Endothelial cell of umbilical vein (primary cell): Measurements from ENCODE around the gene HDLBP. TPM values are rescaled to one million over a fixed set of nuclear protein-coding genes. Genes with fewer than 3 reads are reported as not detected.

Experiments
- BruUV-seq: library from RNA; stranded (reverse); fragments of 400-500 nt; replicated peaks from 2 replicates; lab custom pipeline; 2021; lab: Mats Ljungman, UMichigan
- CTCF ChIA-PET: fragments of 300-600, 350-600 bp; sonication (Branson Sonifier 250); formaldehyde crosslinking; loops from one replicate; lab custom pipeline; 2021; ENCODE audit warnings: antibody characterized with exemption, inconsistent platforms; lab: Charles Lee
- POLR2A ChIA-PET: fragments of 300-600, 350-600 bp; sonication (Branson Sonifier 250); formaldehyde crosslinking; loops from one replicate; lab custom pipeline; 2021; ENCODE audit warnings: antibody characterized with exemption, inconsistent platforms; lab: Charles Lee
- DNase-seq: peaks from one replicate; pipeline ENCODE4 v3.0.0-alpha.2; 2011; ENCODE audit warnings: low read depth, low spot score
- FAIRE-seq: peaks from 2 replicates; lab custom pipeline; 2011; peaks lifted over from hg19 to GRCh38; lab: Jason Lieb, UNC
- H2AFZ ChIP-seq: 2 replicates; pipeline ENCODE4 v1.6.0; 2012; ENCODE audit warnings: low read depth, low read length, control low read depth, inconsistent platforms
- H3K27ac ChIP-seq: 2 replicates; pipeline ENCODE4 v1.5.1; 2011; ENCODE audit warnings: low read depth, mild to moderate bottlenecking, control low read depth, low read length, moderate library complexity; ENCODE audit not compliant: insufficient read depth
- H3K27me3 ChIP-seq, 2 experiments: 2 replicates each; pipeline versions ENCODE4 v1.6.0 to v1.6.1; 2011; ENCODE audit warnings: low read length in 2 of 2, mixed read lengths in 1 of 2; ENCODE audit not compliant: control insufficient read depth in 2 of 2, insufficient read depth in 2 of 2
- H3K36me3 ChIP-seq, 2 experiments: 2 replicates in 1 of 2; 3 replicates in 1 of 2; pipeline ENCODE4 v1.5.1; 2011; ENCODE audit warnings: low read length in 2 of 2, mild to moderate bottlenecking in 1 of 2, moderate library complexity in 1 of 2; ENCODE audit not compliant: control insufficient read depth in 2 of 2, insufficient read depth in 2 of 2; ENCODE audit errors: extremely low read depth in 1 of 2
- H3K4me1 ChIP-seq: 3 replicates; pipeline ENCODE4 v1.5.1; 2011; ENCODE audit warnings: mild to moderate bottlenecking, low read length; ENCODE audit not compliant: control insufficient read depth, insufficient read depth; ENCODE audit errors: extremely low read depth
- H3K4me2 ChIP-seq: 2 replicates; pipeline ENCODE4 v1.6.1; 2011; ENCODE audit warnings: low read length, control low read depth, mixed read lengths; ENCODE audit not compliant: insufficient read depth
- H3K4me3 ChIP-seq, 3 experiments: fragments of 200-600 bp in 1 of 3; sonication (generic), shearing (Covaris generic) in 1 of 3; replicated peaks in 1 of 3; 2 replicates each; pipeline ENCODE4 v1.5.1; 2011 to 2016; ENCODE audit warnings: control low read depth in 3 of 3, low read length in 3 of 3, mild to moderate bottlenecking in 2 of 3, inconsistent platforms in 1 of 3, low read depth in 1 of 3, moderate library complexity in 1 of 3; ENCODE audit not compliant: insufficient read depth in 1 of 3
- H3K79me2 ChIP-seq: 2 replicates; pipeline ENCODE4 v1.6.0; 2012; ENCODE audit warnings: low read length, inconsistent platforms; ENCODE audit not compliant: control insufficient read depth, insufficient read depth
- H3K9ac ChIP-seq: replicated peaks from 2 replicates; pipeline ENCODE3; 2011; ENCODE audit warnings: low read length, control low read depth; ENCODE audit not compliant: insufficient read depth; ENCODE audit errors: extremely low read depth
- H3K9me1 ChIP-seq: replicated peaks from 3 replicates; pipeline ENCODE4 v1.6.0; 2011; ENCODE audit warnings: mild to moderate bottlenecking, low read length; ENCODE audit not compliant: control insufficient read depth, insufficient read depth; ENCODE audit errors: extremely low read depth
- H3K9me3 ChIP-seq: replicated peaks from 2 replicates; pipeline ENCODE4 v1.5.1; 2012; ENCODE audit warnings: low read length, inconsistent platforms; ENCODE audit not compliant: control insufficient read depth, insufficient read depth
- H4K20me1 ChIP-seq: replicated peaks from 2 replicates; pipeline ENCODE3; 2011; ENCODE audit warnings: mild to moderate bottlenecking, low read length; ENCODE audit not compliant: control insufficient read depth, insufficient read depth; ENCODE audit errors: extremely low read depth
- CTCF ChIP-seq, 2 donors: IDR thresholded peaks; 1 replicate in 1 of 2; 2 replicates in 1 of 2; pipeline ENCODE4 v1.5.1; 2011; ENCODE audit warnings: low read length in 2 of 2, mild to moderate bottlenecking in 2 of 2, moderate library complexity in 2 of 2, control low read depth in 1 of 2, inconsistent platforms in 1 of 2, low read depth in 1 of 2; ENCODE audit not compliant: insufficient read depth in 1 of 2; ENCODE audit errors: extremely low read depth in 1 of 2
- EZH2 ChIP-seq: IDR thresholded peaks from 2 replicates; pipeline ENCODE4 v1.6.1; 2012; ENCODE audit warnings: borderline replicate concordance, low read depth, mild to moderate bottlenecking, moderate library complexity, low read length, inconsistent platforms; ENCODE audit not compliant: severe bottlenecking
- FOS ChIP-seq: IDR thresholded peaks from 2 replicates; pipeline ENCODE4 v1.6.1; 2011; ENCODE audit warnings: mild to moderate bottlenecking, low read length, moderate library complexity, borderline replicate concordance; ENCODE audit not compliant: insufficient read depth
- GATA2 ChIP-seq: IDR thresholded peaks from 2 replicates; pipeline ENCODE4 v1.7.0; 2011; ENCODE audit warnings: low read depth, mild to moderate bottlenecking, moderate library complexity, mixed read lengths, low read length; ENCODE audit not compliant: insufficient read length, insufficient read depth
- MYC ChIP-seq: IDR thresholded peaks from one replicate; pipeline ENCODE4 v1.6.1; 2011; ENCODE audit warnings: mild to moderate bottlenecking, low read depth, low read length
- POLR2A ChIP-seq: IDR thresholded peaks from 2 replicates; pipeline ENCODE4 v1.6.1; 2012; ENCODE audit warnings: low read depth, mild to moderate bottlenecking, control low read depth, low read length
- POLR2AphosphoS5 ChIP-seq: IDR thresholded peaks from 2 replicates; pipeline ENCODE4 v1.6.1; 2012; ENCODE audit warnings: low read depth, mild to moderate bottlenecking, control low read depth, low read length, moderate library complexity; ENCODE audit not compliant: insufficient read depth
- dilution Hi-C: fragments of 300-500 bp; cut with MboI; formaldehyde crosslinking; loops from one replicate; pipeline ENCODE4 v1.15.0; 2019; ENCODE audit warnings: low sequenced_read_pairs; ENCODE audit not compliant: extremely low pct_ligation_motif_present
- intact Hi-C: fragments of 100-400 bp; cut with micrococcal nuclease; formaldehyde crosslinking; loops from one replicate; pipeline ENCODE4 v1.10.0; 2022
- polyA plus RNA-seq, 4 experiments: library from polyadenylated mRNA; depleted of rRNA in 3 of 4; stranded (reverse) in 3 of 4; unstranded in 1 of 4; fragments of >200 nt; gene quantifications; 2 replicates each; pipeline versions ENCODE4 v1.2.1 to v1.2.3, GENCODE V29; 2011 to 2012; ENCODE audit warnings: missing spikeins in 1 of 4
- total RNA-seq: library from RNA; stranded (reverse); gene quantifications from 2 replicates; pipeline ENCODE4 v1.2.3, GENCODE V29; 2021
- TF ChIP-seq, protein P1 (sequence below): IDR thresholded peaks from 2 replicates; pipeline ENCODE4 v1.6.1; 2011; ENCODE audit not compliant: insufficient read depth, insufficient read length

Gene HDLBP
- total and polyA plus RNA-seq, 2 donors (not counting 3 experiments of a cell fraction or from before 2014, with no cell fraction given): 379 to 569 TPM

DNA sequence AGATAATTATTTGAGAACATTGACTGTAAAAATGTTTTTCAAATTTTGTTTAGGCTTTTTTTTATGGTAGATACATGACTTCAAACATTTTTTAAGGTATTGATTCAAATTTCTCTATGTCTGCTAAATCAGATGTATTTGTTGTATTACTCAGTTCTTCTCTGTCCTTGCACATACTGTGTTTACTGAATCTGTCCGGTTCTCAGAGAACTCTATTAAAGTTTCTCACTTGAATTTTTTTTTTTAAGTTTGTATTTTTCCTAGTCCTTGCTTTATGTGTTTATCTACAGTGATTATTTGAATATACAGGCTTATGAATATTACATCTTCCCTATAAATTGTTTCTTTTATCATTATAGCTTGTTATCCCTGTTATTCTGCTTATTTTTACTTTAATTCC lies 5.6 kb upstream of the HDLBP start:
- BruUV-seq: no TSS peak
- Histone ChIP-seq H3K79me2 (peaks cover 99% of the 10 kb centered on the region), H3K9me1 (no peaks in the 10 kb centered on the region), H3K4me3 (no peak overlapping the region), H3K36me3 (peaks cover 6 to 7% of the 10 kb centered on the region in 2 experiments), H2AFZ (no peak overlapping the region), H3K9ac (peak overlapping the region; percentile 26), H3K9me3 (no peaks in the 10 kb centered on the region), H3K4me1 (peaks cover 53% of the 10 kb centered on the region), H3K27ac (no peak overlapping the region), H3K4me2 (peak overlapping the region; percentile 74), H3K27me3 (no peaks in the 10 kb centered on the region), H4K20me1 (peaks cover 13% of the 10 kb centered on the region)
- ChIA-PET CTCF (no interaction called here), POLR2A (no interaction called here)
- no peak for DNase-seq
- intact Hi-C loops: no loop called here
- dilution Hi-C loops: no loop called here
- TF ChIP-seq GATA2 (no peak), MYC (no peak), EZH2 (no peak), FOS (no peak), POLR2A (no peak), POLR2AphosphoS5 (no peak), CTCF (IDR thresholded peaks at IDR 0.05; ENCODE audit: extremely low read depth in 1 of 2, insufficient read depth in 1 of 2, low read depth in 1 of 2, low read length in 2 of 2) (no peak)
- TF ChIP-seq, protein P1, sequence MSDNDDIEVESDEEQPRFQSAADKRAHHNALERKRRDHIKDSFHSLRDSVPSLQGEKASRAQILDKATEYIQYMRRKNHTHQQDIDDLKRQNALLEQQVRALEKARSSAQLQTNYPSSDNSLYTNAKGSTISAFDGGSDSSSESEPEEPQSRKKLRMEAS: no peak
- no peak for FAIRE-seq
